G401.6 (cell line): Measurements from ENCODE around the gene CATSPER1.

Source experiments
- FAIRE-seq: peaks from 2 replicates; lab custom pipeline; 2012; peaks lifted over from hg19 to GRCh38; lab: Jason Lieb, UNC

CATSPER1 gene

DNA sequence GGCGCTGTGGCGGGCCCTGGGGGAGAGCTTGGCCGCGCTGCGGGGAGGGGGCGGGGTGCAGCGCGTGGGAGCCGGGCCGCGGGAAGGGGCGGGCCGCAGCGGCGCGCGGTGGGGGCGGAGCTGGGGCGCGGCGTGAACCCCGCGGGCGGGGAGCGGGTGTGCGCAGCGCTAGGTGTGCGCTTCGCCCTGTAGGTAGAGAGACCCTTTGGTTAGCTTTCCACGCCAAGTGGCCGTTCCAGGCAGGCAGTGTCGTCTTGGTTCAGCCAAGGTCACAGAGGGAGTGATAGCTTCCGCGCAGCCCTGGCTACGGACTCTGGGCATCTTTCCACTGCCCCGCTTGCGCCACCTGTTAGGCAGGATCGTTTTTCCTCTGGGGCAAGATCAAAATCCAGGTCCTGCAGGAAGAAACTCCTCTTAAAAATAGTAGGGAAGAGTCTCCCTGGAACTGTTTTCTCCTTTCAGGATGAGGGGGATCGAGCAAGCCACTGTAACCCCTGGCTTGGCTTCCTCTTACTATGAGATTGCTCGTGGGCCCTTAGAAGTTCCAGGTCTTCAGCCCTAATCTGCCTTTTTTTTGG is 23.5 kb downstream of the CATSPER1 start:
- FAIRE-seq, result no peak

DNA sequence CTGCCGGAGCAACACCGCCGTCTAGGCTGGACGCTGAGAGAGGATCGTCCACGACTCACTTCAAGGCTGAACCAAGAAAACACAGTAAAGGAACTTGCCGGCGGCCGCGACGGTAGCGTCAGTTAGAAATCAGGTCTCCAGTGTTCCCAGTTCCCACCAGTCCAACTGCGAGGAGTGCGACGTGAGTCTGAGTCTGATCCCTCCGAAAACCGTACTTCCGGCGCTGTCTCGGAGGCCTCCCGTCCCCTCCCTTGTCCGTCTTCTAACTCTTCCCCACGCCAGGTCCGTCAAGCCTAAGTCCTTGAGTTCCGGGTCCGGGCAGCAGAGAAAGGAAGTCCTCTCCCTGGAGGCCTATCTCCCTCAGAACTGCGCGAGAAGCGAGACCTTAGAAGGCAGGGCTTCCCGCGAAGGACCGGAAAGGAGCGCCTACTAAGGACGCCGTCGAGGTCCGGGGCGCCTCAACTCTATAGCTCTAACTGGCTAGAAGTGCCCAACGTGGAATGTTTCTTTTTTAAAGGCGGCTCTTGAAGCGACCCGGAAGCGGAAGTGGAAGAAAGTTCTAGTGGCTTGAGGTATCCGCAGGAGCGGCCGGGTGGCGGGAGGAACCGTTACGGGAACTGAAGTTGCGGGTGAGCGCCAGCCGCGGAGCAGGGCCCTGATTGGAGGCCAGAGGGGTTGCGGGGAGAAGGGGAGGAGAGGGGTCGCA is 24.2 kb downstream of the CATSPER1 start, which contains the start of the genes BANF1 and EIF1AD:
Gene BANF1 (plus strand): TSS at position 562 of the 706 bp plus-strand sequence. CDS start 748 bp downstream, outside the sequence.
Gene EIF1AD (minus strand): TSS at position 216 of the 706 bp plus-strand sequence. CDS start 1,768 bp downstream, outside the sequence.
- peak; percentile 96 for FAIRE-seq

DNA sequence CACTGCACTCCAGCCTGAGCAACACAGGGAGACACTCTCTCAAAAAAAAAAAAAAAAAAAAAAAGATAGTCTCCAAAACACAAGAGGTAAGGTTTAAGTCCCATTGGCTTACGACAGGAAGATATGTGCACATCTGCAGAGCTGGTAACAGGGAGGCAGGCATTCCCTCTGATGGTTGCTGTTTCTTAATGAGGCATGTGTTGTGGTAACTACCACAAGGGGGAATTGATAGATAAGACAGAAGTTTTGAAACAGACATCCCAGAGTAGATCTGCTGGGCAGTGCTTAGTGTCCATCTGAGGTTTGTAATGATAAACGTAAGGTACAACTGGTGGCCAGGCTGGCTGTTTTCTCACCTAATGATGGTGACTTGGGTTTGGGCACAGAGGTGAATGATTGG is 29.0 kb downstream of the CATSPER1 start:
- no peak for FAIRE-seq

DNA sequence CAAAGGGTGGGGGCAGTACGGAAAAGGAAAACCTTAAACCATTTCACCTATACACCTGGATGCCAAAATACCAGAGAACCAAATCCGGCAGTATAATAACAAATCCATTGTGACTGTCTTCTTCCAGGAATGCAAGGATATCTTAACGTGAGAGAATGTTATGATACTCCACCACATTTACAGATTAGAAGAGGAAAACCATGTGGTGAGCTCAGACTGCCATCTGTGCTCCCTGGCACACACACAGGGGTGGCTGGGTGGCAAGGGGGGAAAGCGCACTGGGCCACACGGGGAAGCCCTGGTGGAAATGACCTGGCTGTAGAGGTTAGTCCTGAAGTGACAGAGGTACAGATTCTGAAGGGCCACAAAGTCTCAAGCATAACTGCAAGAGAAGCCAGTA is 34.2 kb downstream of the CATSPER1 start:
- FAIRE-seq, result no peak

DNA sequence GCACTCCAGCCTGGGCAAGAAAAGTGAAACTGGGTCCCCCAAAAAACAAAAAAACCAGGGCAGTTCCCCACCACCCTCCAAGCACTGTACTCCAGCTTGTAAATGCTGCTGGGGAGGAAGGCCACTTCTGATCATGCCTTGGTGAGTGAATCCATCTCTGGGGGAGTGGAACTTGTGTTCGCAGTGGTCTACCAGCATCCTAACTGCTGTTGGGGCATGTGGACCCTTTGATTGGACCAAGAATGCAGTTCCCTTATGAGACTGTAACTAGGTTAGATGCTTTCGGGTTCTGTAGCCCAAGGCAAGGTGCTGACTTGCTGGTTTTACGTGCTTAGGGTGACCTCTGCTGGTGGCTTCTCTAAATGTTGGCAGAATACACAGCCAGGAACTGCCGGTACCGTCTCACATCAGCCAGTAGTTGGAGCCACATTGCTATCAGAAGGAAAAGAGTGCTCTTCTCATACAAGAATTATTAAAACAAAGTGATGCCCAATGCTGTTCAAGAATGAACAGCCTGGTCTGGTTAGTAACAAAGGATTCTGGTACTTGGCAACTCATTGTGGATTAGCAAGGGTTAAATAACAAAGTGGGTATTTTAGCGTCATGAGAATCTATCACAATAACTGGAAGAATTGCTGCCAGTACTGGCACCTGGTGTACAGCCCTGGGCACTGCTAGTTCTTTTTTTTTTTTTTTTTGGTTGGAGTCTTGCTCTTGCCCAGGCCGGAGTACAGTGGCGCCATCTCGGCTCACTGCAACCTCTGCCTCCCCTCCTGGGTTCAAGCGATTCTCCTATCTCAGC is 37.3 kb downstream of the CATSPER1 start:
- FAIRE-seq, result peak; percentile 98

DNA sequence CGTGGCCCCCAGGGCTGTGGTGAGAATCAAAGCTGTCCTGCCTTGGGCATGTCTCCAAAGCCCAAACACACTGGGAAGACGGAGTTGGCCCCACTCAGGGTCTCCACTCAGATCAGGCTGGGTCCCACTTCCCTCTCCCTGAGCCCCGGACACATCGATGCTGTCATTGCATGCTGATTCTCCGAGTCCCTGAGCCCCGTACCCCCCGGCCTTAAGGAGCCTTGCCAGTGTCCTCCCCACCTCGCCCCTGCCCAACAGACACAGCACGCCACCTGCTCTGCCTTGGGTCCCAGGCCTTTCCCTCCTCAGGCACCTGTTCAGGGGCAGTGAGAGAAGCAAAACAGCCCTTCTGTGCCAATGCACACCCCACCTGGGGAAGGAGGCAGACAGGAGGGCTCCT is 38.9 kb downstream of the CATSPER1 start:
- no peak for FAIRE-seq

DNA sequence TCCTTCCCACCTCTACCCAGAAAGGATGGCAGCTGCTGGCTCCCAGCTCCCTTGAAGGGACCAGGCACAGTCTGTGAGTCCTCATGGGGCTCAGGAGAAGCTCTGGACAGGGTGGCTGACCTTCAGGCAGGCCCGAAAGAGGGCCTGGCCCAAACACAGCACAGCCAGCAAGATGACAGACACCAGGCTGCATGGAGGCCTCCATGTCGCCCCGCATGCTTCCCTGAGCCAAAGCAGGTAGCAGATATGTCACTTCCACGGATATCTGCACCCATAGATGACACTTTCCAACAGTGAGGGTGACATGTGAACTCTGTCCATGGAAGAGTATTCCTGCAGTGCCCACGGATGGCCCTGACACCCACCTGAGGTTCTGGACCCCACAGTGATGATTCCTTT is 42.7 kb downstream of the CATSPER1 start:
- FAIRE-seq, result no peak

DNA sequence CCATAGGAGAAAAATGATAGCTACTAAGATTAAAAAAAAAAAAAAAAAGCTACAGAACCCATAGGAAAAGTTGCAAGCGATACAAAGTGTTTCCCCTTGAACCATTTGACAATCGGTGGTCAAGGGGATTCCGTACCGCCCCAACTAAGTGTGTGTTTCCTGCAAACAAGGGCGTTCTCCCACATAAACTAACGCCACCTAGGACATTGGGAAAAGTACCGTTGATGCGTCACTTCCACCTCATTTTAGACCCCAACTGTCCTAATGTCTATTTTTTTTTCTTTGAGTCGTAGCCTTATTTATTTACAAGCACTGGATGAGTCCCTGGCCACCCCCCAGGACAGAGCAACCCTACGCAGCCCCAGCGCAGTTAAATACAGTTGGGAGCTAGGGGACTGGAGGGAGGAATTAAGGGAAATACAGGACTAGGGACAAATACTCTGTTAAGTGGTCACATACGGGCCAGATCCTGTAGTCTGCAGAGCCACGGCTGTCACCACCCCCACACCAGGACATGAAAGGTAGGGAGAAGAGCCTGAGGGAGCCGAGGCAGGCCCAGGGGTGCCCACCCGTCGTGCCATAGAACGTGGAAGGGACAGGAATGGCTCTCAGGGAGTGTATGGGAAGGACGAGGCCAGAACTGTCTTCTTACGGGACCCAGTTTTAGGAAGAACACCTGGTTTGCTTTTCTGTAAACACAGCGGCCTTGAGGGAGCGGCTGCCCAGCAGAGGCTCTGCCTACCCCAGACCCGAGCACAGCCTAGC is 43.3 kb downstream of the CATSPER1 start:
- FAIRE-seq, result no peak

DNA sequence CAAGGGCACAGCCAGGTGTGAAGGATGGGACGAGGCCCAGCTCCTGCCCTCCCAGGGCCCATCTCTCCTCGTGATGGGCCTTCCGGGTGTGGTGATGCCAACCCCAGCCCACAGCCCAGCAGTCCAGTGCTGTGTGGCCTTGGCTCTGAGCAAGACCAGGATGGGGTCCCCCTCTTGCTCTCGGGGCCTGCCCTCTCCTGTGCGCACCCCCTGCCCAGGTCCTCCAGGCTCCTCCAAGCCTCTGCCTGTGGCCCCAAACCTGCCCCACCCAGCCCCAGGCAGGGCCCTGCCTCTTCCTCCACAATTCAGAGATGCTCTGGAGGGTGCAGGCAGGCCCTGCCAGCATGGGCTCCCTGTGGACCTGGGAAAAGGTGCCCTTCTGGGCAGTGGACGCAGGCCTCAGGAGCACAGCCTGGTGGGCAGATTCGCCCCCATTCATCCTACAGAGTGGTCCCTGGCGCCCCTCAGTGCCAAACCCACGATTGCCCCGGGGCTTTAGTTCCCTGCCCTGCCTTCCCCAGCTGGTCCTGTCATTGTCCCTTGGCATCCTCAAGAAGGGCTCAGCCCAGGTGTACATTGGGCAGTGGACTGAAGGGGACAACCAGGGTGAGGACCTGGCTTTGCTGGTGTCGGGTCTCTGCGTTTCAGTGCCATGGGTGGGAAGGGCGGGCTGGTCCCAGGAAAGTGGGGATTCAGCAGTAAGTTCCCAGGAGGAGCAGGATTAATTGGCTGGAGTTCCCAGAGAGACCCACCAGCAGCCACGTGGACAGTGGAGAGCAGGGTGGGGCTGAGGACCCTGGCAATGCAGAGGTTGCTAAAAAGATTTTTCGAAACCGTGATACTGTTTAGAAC is 44.1 kb downstream of the CATSPER1 start:
- FAIRE-seq, result no peak

DNA sequence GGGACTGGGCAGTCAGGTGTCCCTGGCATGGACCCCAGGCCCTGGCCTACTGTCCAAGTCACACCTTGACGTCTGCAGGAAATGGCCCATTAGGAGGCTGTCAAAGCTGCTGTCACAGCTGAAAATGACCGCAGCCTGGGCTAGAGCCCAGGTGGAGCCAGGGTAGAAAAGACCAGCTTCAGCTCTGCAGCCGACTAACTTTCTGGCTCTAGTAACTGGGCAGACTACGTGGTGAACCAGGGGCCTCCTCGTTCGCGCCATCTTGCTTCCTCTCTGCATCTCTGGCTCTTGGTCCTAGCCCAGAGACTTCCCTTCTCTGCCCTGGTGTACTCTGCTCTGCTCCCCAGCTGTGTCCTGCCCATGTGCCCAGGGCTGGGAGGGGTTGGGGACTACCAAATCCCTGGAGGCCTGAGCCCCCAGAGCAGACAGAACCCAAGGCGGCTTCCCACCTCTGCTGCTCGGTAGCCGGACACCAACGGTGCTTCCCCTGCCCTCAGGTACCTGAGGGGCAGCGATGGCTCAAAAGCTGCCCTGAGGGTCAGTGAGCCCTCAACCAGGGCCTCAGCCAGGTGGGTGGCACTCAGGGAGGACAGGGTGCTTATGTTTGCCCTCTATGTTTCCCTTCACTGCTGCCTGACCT is 45.1 kb downstream of the CATSPER1 start:
- no peak for FAIRE-seq

DNA sequence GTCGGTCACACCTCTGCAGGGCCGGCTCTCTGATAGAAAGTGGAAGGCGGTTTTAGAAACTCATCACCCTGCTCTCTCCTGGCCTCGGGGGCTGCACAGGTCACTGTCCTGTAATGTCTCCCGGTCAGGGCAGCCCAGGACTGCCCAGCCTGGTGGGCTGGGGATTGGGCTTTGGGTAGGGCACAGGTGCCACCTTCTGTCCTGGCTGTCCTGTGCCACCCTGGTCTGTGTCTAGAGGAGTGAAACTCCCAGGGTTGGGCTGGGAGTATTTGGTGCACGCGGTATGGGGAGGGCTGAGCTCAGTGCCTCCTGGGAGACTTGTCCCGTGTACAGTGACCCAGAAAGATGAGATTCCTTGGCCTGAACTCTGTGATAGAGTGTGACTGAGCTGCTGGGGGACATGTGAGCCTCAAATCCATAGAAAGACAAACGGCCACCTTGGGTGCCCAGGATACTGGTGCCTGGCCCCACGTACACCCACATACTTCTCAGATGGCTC is 47.0 kb downstream of the CATSPER1 start:
- FAIRE-seq, result no peak

DNA sequence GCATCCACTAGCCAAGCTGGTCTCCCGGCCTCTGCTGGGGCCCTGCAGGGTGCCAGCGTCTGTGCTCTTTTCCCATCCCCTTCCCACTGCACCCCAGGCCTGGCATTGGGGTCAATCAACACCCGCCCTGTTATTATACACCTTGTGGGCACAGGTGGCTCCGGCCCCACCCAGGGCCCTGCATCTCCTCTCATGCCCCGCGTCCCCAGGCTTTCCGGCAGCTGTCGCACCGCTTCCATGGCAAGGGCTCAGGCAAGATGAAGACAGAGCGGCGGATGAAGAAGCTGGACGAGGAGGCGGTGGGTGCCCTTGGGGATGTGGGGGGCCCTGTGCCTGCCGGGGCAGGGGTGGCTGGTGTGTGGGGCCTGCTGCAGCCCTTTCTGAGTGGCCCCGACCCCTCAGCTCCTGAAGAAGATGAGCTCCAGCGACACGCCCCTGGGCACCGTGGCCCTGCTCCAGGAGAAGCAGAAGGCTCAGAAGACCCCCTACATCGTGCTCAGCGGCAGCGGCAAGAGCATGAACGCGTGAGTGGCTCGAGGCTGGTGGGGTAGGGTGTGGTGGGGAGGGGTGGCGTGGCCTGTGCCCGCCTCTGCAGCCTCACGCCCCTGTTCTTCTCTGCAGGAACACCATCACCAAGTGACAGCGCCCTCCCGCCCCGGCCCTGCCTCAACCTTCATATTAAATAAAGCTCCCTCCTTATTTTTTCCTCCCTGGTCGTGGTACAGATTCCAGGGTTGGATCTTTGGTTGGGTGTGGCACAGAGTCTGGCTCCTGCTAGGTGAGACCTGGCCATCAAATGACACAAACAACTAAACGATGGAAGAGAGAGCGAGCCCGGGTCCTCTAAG is 47.7 kb downstream of the CATSPER1 start:
- no peak for FAIRE-seq

DNA sequence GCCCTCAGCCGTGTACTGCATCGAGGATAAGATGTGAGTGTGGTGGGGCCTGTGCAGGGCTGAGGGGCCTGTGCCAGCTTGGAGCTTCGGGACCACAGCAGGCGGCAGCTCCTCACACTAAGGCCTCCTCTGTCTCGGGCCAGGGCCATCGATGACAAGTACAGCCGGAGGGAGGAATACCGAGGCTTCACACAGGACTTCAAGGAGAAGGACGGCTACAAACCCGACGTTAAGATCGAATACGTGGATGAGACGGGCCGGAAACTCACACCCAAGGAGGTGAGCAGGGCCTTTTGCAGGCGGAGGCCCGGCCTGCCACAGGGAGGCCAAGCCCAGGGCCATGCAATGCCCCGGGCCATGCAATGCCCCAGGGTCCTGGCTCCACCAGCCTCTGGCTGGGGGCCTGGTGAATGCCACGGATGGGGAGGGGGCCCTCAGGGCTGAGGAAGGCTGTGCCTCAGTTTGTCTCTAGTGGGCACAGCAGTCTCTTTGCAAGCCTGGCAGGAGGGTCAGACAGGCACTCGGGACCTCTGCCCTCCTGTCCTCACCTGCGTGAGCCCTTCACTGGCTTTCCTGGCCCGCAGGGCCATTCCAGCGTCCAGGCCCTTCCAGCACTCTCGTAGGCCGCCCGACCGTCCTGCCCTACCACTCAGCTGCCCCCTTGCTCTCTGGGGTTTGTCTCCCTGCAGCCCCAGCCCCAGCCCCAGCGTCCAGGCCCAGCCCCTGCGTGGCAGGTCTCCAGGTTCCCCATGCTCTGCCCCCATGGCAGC is 48.5 kb downstream of the CATSPER1 start:
- no peak for FAIRE-seq

DNA sequence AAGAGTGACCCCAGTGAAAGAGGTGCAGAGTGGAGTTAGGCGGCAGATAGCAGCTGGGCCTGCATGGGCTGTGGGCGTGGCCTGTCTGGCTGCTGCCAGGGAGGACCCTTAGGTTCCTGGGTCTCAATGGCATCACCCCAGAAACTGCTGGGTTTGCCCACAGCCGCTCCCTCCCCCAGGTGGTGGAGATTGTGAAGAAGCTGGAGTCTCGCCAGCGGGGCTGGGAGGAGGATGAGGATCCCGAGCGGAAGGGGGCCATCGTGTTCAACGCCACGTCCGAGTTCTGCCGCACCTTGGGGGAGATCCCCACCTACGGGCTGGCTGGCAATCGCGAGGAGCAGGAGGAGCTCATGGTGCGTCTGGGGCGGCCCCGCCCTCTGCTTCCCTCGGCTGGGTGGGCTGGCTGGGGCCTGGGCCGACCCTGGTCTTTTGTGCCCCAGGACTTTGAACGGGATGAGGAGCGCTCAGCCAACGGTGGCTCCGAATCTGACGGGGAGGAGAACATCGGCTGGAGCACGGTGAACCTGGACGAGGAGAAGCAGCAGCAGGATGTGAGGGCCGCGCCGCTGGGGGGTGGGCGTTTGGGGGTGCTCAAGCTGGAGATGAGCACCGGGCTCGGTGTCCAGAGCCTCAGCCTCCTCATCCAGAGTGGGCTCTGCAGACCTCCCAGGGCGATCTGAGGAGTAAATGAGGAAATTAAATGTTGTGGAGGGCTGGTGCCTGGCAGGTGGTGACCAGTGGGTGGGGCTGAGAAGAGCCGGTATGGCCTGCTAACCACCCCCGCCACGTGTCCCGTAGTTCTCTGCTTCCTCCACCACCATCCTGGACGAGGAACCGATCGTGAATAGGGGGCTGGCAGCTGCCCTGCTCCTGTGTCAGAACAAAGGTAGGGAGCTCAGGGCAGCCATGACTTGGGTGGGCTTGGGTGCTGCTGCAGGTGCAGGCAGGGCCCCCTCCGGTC is 49.8 kb downstream of the CATSPER1 start:
- FAIRE-seq, result no peak

DNA sequence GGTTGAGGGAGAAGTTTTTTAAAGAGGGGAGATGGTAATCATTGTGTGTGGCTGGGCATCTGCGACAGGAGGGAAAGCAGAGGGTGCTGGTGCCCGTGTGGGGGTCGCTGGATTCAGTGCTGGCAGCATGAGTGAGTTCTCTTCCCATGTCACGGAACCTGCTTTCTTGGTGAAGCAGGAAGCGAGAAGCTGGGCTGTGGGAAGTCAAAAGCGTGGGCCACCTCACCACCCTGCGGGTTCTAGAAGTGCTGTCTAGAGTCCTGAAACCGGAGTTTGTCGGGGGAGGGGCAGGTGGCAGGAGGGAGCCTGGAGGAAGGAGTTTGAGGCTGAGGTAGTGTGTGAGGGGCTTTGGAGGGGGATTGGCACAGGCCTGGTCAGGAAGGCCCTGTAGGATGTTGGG is 50.5 kb downstream of the CATSPER1 start:
- FAIRE-seq, result no peak

DNA sequence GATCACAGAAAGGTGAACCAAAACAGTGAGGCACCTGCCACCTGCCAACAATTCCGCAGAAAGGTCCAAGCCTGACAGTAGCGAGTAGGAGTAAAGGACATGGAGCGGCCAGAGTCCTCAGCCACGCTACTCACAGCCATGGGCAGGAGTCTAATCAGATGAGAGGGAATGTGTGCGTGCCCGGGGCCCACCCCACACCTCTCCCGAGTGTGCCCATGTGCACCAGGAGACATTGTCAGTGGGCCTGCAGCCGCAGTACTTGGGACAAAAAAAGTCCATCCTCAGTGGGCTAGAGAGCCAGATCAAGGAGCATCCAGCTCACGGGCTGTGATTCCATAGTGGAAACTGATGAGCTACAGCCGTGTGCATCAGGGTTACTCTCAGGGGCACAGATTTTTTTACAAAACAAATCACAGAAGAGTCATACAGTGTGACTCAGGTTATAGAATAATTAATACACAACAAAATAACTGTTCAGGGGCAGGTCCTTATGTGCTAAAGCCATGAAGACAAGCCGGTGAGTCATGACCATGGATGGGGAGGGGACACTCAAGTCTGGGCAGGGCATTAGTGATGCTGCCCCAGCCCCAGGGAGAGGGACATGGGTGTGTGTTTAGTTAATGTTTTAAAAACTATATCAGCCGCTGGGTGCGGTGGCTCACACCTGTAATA is 52.7 kb downstream of the CATSPER1 start:
- FAIRE-seq, result no peak

DNA sequence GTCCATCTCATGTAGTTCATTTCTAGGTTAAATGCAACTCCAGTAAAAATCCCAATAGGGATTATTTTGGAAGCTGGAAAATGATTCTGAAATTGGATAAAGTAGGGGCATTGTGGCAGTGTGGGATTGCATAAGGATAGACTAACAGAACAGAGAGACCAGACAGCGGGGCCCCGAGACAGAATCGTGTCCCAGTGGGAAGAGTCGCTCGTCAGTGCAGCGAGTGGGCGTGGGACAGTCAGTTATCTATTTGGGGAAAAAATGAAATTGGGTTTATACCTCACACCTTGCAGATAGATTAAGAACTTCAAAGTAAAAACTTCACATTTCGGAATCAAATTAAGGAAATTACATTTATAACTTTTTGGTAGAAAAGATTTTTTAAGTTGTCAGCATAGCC is 54.2 kb downstream of the CATSPER1 start:
- no peak for FAIRE-seq
